ENCODE data around the gene DNAJB6. TPM values are rescaled to one million over a fixed set of nuclear protein-coding genes. Genes with fewer than 3 reads are reported as not detected.

DNAJB6 gene
- total RNA-seq, 1 experiment from 2014 or later: 201 TPM

DNA sequence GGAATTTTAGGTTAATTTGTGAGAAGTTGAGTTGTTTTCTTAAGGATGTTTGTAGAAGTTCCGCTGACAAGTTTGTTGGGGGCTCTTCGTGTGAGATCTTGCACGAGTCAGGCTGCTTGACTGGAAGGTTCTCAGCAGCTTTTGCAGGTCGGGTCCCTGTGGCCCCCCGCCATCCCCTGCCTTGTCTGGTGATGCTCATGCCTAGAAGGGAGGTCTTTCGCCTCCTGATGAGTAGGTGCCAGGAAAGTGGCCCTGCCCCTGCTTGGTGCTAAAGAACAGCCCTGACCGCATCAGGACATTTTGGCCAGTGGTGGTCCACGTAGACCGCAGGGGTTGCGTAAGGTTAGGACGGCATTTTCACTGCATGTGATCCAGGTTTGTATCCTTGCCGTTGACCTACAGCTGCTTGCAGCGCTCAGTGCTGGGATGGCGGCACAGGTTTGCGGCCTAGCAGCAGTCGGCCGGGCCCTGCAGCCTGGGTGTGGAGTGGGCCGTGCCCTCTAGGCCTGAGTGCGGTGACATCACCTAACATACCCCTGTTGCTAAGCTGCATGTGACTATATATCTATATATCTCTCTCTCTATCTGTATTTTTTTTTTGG is 62.4 kb downstream of the DNAJB6 start:
- intact Hi-C loops (cut with micrococcal nuclease; ENCODE audit: unreplicated experiment): no loop called here
- H3K27ac ChIP-seq (ENCODE audit: low read length): no peak overlapping the region

DNA sequence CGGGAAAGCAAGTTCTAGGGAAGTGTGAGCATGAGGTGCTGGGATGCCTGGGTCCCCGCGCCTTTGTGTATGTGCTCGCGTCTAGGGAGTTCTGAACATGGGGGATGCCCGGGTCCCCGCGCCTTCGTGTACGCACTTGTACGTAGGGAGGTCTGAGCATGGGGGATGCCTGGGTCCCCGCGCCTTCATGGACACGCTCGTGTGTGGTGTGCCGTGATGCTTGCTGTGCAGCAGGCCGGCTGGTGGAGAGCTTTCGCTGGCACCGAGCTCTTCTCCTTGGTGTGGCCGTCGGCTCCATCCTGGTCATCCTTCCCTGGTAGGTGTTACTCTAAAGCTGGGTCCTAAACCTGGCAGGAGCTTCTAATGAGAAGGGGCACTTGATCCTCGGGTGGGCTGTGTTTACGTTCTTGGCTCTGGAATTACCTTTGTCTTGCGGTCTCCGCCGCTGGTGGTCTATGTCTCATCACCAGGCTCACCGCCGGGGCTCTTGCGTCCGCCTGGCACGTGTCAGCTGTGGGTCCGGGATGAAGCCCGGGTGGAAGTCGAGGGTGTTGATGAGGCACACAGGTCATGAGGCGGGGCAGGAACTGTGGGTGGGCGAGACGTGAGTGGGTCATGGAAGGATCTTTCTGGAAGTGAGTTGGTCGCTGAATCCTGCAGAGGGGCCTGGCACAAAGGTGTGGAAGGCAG is 63.5 kb downstream of the DNAJB6 start:
- no peak for ATAC-seq
- POLR2A ChIA-PET: no interaction called here
- H3K4me1 ChIP-seq (ENCODE audit: control insufficient read depth, insufficient read depth, low read length): peaks cover 21% of the 10 kb centered on the region
- no peaks in the 10 kb centered on the region for H3K9me3 ChIP-seq (ENCODE audit: control insufficient read depth, insufficient read depth, low read depth, low read length)
- no TSS peak for BruUV-seq (replicated peaks)
- no peak overlapping the region for H3K4me3 ChIP-seq (ENCODE audit: low read depth in 2 of 2, low read length in 2 of 2)
- in situ Hi-C loops (cut with HindIII; ENCODE audit: low pct_unique_long_range_greater_than_20kb, low sequenced_read_pairs): no loop called here
- H3K36me3 ChIP-seq (ENCODE audit: control insufficient read depth, insufficient read depth, low read length): peaks cover 2% of the 10 kb centered on the region; the same call in 1 of the 2 replicates
- intact Hi-C loops (cut with micrococcal nuclease; ENCODE audit: unreplicated experiment): no loop called here
- no peak overlapping the region for H3K27ac ChIP-seq (ENCODE audit: low read length)
- CTCF ChIA-PET: no interaction called here
- H3K27me3 ChIP-seq (ENCODE audit: control insufficient read depth, insufficient read depth, low read length): no peaks in the 10 kb centered on the region
- TF ChIP-seq, protein P1, sequence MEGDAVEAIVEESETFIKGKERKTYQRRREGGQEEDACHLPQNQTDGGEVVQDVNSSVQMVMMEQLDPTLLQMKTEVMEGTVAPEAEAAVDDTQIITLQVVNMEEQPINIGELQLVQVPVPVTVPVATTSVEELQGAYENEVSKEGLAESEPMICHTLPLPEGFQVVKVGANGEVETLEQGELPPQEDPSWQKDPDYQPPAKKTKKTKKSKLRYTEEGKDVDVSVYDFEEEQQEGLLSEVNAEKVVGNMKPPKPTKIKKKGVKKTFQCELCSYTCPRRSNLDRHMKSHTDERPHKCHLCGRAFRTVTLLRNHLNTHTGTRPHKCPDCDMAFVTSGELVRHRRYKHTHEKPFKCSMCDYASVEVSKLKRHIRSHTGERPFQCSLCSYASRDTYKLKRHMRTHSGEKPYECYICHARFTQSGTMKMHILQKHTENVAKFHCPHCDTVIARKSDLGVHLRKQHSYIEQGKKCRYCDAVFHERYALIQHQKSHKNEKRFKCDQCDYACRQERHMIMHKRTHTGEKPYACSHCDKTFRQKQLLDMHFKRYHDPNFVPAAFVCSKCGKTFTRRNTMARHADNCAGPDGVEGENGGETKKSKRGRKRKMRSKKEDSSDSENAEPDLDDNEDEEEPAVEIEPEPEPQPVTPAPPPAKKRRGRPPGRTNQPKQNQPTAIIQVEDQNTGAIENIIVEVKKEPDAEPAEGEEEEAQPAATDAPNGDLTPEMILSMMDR (IDR thresholded peaks at IDR 0.05): no peak
- no peak for TF ChIP-seq SIN3A (IDR thresholded peaks at IDR 0.05; ENCODE audit: borderline replicate concordance, insufficient read depth, low read depth, low read length)
- TF ChIP-seq, protein P2, sequence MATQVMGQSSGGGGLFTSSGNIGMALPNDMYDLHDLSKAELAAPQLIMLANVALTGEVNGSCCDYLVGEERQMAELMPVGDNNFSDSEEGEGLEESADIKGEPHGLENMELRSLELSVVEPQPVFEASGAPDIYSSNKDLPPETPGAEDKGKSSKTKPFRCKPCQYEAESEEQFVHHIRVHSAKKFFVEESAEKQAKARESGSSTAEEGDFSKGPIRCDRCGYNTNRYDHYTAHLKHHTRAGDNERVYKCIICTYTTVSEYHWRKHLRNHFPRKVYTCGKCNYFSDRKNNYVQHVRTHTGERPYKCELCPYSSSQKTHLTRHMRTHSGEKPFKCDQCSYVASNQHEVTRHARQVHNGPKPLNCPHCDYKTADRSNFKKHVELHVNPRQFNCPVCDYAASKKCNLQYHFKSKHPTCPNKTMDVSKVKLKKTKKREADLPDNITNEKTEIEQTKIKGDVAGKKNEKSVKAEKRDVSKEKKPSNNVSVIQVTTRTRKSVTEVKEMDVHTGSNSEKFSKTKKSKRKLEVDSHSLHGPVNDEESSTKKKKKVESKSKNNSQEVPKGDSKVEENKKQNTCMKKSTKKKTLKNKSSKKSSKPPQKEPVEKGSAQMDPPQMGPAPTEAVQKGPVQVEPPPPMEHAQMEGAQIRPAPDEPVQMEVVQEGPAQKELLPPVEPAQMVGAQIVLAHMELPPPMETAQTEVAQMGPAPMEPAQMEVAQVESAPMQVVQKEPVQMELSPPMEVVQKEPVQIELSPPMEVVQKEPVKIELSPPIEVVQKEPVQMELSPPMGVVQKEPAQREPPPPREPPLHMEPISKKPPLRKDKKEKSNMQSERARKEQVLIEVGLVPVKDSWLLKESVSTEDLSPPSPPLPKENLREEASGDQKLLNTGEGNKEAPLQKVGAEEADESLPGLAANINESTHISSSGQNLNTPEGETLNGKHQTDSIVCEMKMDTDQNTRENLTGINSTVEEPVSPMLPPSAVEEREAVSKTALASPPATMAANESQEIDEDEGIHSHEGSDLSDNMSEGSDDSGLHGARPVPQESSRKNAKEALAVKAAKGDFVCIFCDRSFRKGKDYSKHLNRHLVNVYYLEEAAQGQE (IDR thresholded peaks at IDR 0.05; ENCODE audit: insufficient read depth in 1 of 2, low read depth in 2 of 2, low read length in 1 of 2): no peak
- TF ChIP-seq POLR2AphosphoS5 (IDR thresholded peaks at IDR 0.05; ENCODE audit: low read depth, low read length): no peak
- DNase-seq (ENCODE audit: low read depth, low spot score): no peak

More for the DNA sequence above, 62.4 kb downstream of the DNAJB6 start:
- ATAC-seq: no peak
- DNase-seq (ENCODE audit: low read depth, low spot score): no peak
- no peak overlapping the region for H3K4me3 ChIP-seq (ENCODE audit: low read depth in 2 of 2, low read length in 2 of 2)
- no TSS peak for BruUV-seq (replicated peaks)
- in situ Hi-C loops (cut with HindIII; ENCODE audit: low pct_unique_long_range_greater_than_20kb, low sequenced_read_pairs): no loop called here
- H3K27me3 ChIP-seq (ENCODE audit: control insufficient read depth, insufficient read depth, low read length): no peaks in the 10 kb centered on the region
- TF ChIP-seq, protein P2 (IDR thresholded peaks at IDR 0.05; ENCODE audit: insufficient read depth in 1 of 2, low read depth in 2 of 2, low read length in 1 of 2): no peak
- TF ChIP-seq SIN3A (IDR thresholded peaks at IDR 0.05; ENCODE audit: borderline replicate concordance, insufficient read depth, low read depth, low read length) (no peak), POLR2AphosphoS5 (IDR thresholded peaks at IDR 0.05; ENCODE audit: low read depth, low read length) (no peak), TCF7L2 (IDR thresholded peaks at IDR 0.05; ENCODE audit: low read depth, low read length) (no peak)
- TF ChIP-seq, protein P1 (IDR thresholded peaks at IDR 0.05): no peak
- peaks cover 20% of the 10 kb centered on the region for H3K4me1 ChIP-seq (ENCODE audit: control insufficient read depth, insufficient read depth, low read length)
- CTCF ChIA-PET: no interaction called here
- H3K36me3 ChIP-seq (ENCODE audit: control insufficient read depth, insufficient read depth, low read length): peaks cover 2% of the 10 kb centered on the region; the same call in 1 of the 2 replicates
- H3K9me3 ChIP-seq (ENCODE audit: control insufficient read depth, insufficient read depth, low read depth, low read length): no peaks in the 10 kb centered on the region
- POLR2A ChIA-PET: no interaction called here
